K562 (cell line): ENCODE results near the gene PITPNM3.

Source experiments
- CHD2 ChIP-seq: IDR thresholded peaks from 2 replicates; pipeline ENCODE4 v1.6.1; 2011; ENCODE audit warnings: low read depth, low read length
- GTF2F1 ChIP-seq: IDR thresholded peaks from 2 replicates; pipeline ENCODE4 v1.6.1; 2011; ENCODE audit warnings: low read depth, low read length, improper control_type of control experiment
- HMGN3 ChIP-seq: IDR thresholded peaks from 2 replicates; pipeline ENCODE4 v1.6.1; 2011; ENCODE audit warnings: borderline replicate concordance, low read depth, mild to moderate bottlenecking, mixed read lengths, low read length; ENCODE audit not compliant: insufficient read length; ENCODE audit errors: extremely low read depth
- POLR2A ChIP-seq: fragments of 450-650 bp; conservative IDR thresholded peaks from 2 replicates; pipeline ENCODE4 v1.6.1; 2016
- TF ChIP-seq, protein P1 (sequence below), 3 experiments: IDR thresholded peaks in 2 of 3; conservative IDR thresholded peaks in 1 of 3; 2 replicates each; pipeline ENCODE4 v1.5.1; 2011 to 2012; ENCODE audit warnings: low read length in 3 of 3, mild to moderate bottlenecking in 3 of 3, control low read depth in 2 of 3, improper control_type of control experiment in 1 of 3, inconsistent platforms in 1 of 3, low read depth in 1 of 3, mixed read lengths in 1 of 3, moderate library complexity in 1 of 3; ENCODE audit not compliant: insufficient read depth in 2 of 3

DNA sequence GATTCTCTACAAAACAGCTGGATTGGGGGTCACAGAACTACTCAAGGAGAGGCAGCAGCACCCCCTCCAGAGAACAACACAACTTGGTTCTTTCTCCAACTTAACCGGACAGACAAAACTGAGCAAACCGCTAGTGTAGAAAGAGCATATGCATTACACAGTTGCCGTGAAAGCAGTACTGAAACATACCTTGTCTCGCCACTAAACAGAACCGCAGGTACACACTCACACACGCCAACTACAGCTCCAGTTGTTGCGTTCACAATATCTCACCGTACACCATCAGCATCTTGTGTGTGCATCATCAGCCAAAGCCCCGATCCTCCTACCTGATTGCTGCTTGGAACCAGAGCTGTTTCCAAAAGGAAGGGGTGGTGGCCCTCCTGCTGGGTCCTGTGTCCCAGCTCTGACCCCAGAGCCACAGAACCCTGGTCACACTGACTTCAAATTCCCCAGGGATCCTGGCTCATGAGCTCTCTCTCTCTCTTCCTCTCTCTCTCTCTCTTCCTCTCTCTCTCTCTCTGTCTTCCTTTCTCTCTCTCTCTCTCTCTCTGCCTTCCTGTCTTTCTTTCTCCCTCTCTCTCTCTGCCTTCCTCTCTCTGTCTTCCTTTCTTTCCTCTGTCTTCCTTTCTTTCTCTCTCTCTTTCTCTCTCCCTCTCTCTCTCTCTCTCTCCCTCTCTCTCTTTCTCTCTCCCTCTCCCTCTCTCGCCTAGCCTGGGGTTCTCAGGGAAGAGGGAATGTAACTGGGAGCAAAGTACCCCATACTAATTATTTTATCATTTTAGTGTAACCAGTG lies 103.7 kb downstream of the PITPNM3 start:
- TF ChIP-seq HMGN3, result no peak
- TF ChIP-seq POLR2A, result no peak
- TF ChIP-seq, protein P1, sequence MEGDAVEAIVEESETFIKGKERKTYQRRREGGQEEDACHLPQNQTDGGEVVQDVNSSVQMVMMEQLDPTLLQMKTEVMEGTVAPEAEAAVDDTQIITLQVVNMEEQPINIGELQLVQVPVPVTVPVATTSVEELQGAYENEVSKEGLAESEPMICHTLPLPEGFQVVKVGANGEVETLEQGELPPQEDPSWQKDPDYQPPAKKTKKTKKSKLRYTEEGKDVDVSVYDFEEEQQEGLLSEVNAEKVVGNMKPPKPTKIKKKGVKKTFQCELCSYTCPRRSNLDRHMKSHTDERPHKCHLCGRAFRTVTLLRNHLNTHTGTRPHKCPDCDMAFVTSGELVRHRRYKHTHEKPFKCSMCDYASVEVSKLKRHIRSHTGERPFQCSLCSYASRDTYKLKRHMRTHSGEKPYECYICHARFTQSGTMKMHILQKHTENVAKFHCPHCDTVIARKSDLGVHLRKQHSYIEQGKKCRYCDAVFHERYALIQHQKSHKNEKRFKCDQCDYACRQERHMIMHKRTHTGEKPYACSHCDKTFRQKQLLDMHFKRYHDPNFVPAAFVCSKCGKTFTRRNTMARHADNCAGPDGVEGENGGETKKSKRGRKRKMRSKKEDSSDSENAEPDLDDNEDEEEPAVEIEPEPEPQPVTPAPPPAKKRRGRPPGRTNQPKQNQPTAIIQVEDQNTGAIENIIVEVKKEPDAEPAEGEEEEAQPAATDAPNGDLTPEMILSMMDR (IDR thresholded peaks at IDR 0.05 in 2 of 3, conservative IDR thresholded peaks at IDR 0.05 in 1 of 3; ENCODE audit: insufficient read depth in 2 of 3, low read depth in 1 of 3, low read length in 3 of 3), result no peak
- TF ChIP-seq CHD2, result no peak
- no peak for TF ChIP-seq GTF2F1
